Psoas muscle (tissue), 8 donors: ENCODE measurements around the gene DHODH. TPM values are rescaled to one million over a fixed set of nuclear protein-coding genes. Genes with fewer than 3 reads are reported as not detected.

ENCODE experiments used
- ATAC-seq, 4 donors: fragments of 200-7000 bp; cut with Tn5 transposase; one replicate each; pipeline ENCODE4 v1.9.1; 2020; ENCODE audit warnings: moderate library complexity in 3 of 4, mild to moderate bottlenecking in 2 of 4
- DNase-seq, 2 donors: peaks; one replicate each; pipeline ENCODE4 v3.0.0-alpha.2; 2020
- H3K27ac ChIP-seq: fragments of 200-600 bp; one replicate; pipeline ENCODE4 v1.8.0; 2022
- H3K27me3 ChIP-seq, 3 donors: fragments of 200-600 bp in 1 of 3; one replicate each; pipeline versions ENCODE4 v1.6.1 to v1.8.0; 2013 to 2022; ENCODE audit warnings: low read length in 2 of 3, mild to moderate bottlenecking in 2 of 3, moderate library complexity in 1 of 3; ENCODE audit not compliant: insufficient read depth in 3 of 3
- H3K36me3 ChIP-seq, 2 donors: fragments of 200-600 bp in 1 of 2; one replicate each; pipeline versions ENCODE4 v1.6.1 to v1.8.0; 2013 to 2022; ENCODE audit warnings: low read depth in 1 of 2, mild to moderate bottlenecking in 1 of 2, moderate library complexity in 1 of 2; ENCODE audit not compliant: insufficient read depth in 1 of 2
- H3K4me1 ChIP-seq: fragments of 200-600 bp; one replicate; pipeline ENCODE4 v1.8.0; 2022
- H3K4me3 ChIP-seq: fragments of 200-600 bp; one replicate; pipeline ENCODE4 v1.8.0; 2022; ENCODE audit warnings: mild to moderate bottlenecking
- H3K9me3 ChIP-seq: fragments of 200-600 bp; one replicate; pipeline ENCODE4 v1.8.0; 2022
- WGBS, 3 donors: extraction: QIAGEN DNeasy Blood & Tissue Kit; methylation state at CpG; one replicate each; pipeline versions ENCODE4 v1.1.6 to v1.1.7; 2013; 5-methylcytosine and 5-hydroxymethylcytosine counted together
- intact Hi-C, 2 donors: fragments of 100-400 bp; cut with DNase I; formaldehyde crosslinking; loops; one replicate each; pipeline versions ENCODE4 v1.11.0 to v1.14.2; 2022
- polyA plus RNA-seq, 3 donors: library from polyadenylated mRNA; stranded (reverse); fragments of 200-250 nt; gene quantifications; one replicate each; pipeline ENCODE4 v1.2.3, GENCODE V29; 2013
- total RNA-seq, 4 donors: library from RNA; stranded (reverse); fragmentation: NEBNext Ultra II Directional in 2 of 4; extraction: Animal tissue kit (Norgen Biotek cat#: 25700) in 2 of 4; gene quantifications; one replicate each; pipeline versions ENCODE4 v1.2.1 to v1.2.4, GENCODE V29; 2021 to 2023
- TF ChIP-seq, protein P1 (sequence below): fragments of 200-600 bp; IDR thresholded peaks from one replicate; pipeline ENCODE4 v1.8.0; 2022; ENCODE audit warnings: antibody characterized with exemption
- donor health status: healthy with polysubstance abuse.
- donor health status: DM: no; HTN: no; CAD: no; lungs with moderate emphysema.
- donor health status: Bipolar disorder and iron deficiency.
- donor health status: healthy.
- donor health status: DM: yes; HTN: yes; CAD: no.
- donor health status: DM: no; HTN: no; CAD: no.
- donor health status: DM: no; HTN: no; CAD: no.
- donor health status: DM: yes; HTN: yes; CAD: no.

Gene DHODH
- total and polyA plus RNA-seq, 7 donors: 7.3 to 13.4 (median 9.4) TPM

- 87 to 93% (median 90%) methylated on average over 6 of the region's 6 CpGs for WGBS, 3 donors
- H3K36me3 ChIP-seq: peaks cover 3 to 50% of the 10 kb centered on the region in 2 donors
- H3K27ac ChIP-seq: no peak overlapping the region
- H3K9me3 ChIP-seq: no peaks in the 10 kb centered on the region
- no peaks in the 10 kb centered on the region for H3K27me3 ChIP-seq
- no peaks in the 10 kb centered on the region for H3K4me1 ChIP-seq
- intact Hi-C loops: no loop called here
- no peak overlapping the region for H3K4me3 ChIP-seq
- DNase-seq (no peak), ATAC-seq (no peak)
- TF ChIP-seq, protein P1, sequence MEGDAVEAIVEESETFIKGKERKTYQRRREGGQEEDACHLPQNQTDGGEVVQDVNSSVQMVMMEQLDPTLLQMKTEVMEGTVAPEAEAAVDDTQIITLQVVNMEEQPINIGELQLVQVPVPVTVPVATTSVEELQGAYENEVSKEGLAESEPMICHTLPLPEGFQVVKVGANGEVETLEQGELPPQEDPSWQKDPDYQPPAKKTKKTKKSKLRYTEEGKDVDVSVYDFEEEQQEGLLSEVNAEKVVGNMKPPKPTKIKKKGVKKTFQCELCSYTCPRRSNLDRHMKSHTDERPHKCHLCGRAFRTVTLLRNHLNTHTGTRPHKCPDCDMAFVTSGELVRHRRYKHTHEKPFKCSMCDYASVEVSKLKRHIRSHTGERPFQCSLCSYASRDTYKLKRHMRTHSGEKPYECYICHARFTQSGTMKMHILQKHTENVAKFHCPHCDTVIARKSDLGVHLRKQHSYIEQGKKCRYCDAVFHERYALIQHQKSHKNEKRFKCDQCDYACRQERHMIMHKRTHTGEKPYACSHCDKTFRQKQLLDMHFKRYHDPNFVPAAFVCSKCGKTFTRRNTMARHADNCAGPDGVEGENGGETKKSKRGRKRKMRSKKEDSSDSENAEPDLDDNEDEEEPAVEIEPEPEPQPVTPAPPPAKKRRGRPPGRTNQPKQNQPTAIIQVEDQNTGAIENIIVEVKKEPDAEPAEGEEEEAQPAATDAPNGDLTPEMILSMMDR: no peak
These were observed 19.3 kb downstream of the DHODH start for GRCh38 chr16:72027669-72028378.

GRCh38 chr16:72029567-72030271 is 21.2 kb downstream of the DHODH start:
- TF ChIP-seq, protein P1: no peak
- no peaks in the 10 kb centered on the region for H3K4me1 ChIP-seq
- H3K9me3 ChIP-seq: no peaks in the 10 kb centered on the region
- ATAC-seq (no peak), DNase-seq (no peak)
- intact Hi-C loops: no loop called here
- no peaks in the 10 kb centered on the region for H3K27me3 ChIP-seq
- H3K4me3 ChIP-seq: no peak overlapping the region
- no peak overlapping the region for H3K27ac ChIP-seq
- WGBS, 3 donors: 90 to 96% (median 91%) methylated on average over 7 of the region's 7 CpGs
- H3K36me3 ChIP-seq: peaks cover 0 to 33% of the 10 kb centered on the region in 2 donors

GRCh38 chr16:72033437-72033836 is 24.9 kb downstream of the DHODH start:
- no peaks in the 10 kb centered on the region for H3K27me3 ChIP-seq
- H3K36me3 ChIP-seq: peaks cover 0 to 10% of the 10 kb centered on the region in 2 donors
- 74 to 77% (median 74%) methylated on average over 4 of the region's 4 CpGs for WGBS, 3 donors
- H3K4me3 ChIP-seq: no peak overlapping the region
- TF ChIP-seq, protein P1: no peak
- H3K4me1 ChIP-seq: no peaks in the 10 kb centered on the region
- no peaks in the 10 kb centered on the region for H3K9me3 ChIP-seq
- DNase-seq: no peak
- intact Hi-C loops: no loop called here
- no peak for ATAC-seq
- no peak overlapping the region for H3K27ac ChIP-seq

DNA sequence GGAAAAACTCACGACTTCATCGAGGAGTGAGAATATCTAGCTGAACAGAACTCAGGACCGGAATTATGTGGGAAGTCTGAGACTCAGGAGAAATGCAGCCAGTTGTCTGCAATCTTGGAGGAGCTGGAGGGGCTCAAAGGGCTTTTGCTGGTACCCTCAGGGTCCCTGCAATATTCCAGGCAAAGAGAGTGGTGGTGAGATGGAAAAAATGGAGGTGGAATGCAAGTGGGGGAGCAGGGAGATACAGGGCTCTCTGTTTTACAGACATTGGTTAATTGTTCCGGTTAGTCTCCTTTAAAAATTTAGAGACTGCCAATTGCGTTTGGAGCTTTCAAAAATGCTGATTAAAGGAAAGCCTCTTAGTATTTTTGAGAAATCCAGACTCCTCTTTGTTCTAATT is 27.6 kb downstream of the DHODH start:
- 73 to 78% (median 75%) methylated on average over 5 of the region's 5 CpGs for WGBS, 3 donors
- H3K27me3 ChIP-seq: no peaks in the 10 kb centered on the region
- H3K27ac ChIP-seq: no peak overlapping the region
- no peak for DNase-seq
- TF ChIP-seq, protein P1: no peak
- intact Hi-C loops: no loop called here
- H3K36me3 ChIP-seq: peaks cover 0 to 5% of the 10 kb centered on the region in 2 donors
- no peaks in the 10 kb centered on the region for H3K4me1 ChIP-seq
- no peak for ATAC-seq
- H3K9me3 ChIP-seq: no peaks in the 10 kb centered on the region
- no peak overlapping the region for H3K4me3 ChIP-seq
